GM21619 (cell line): ENCODE data around the gene ABCB9.
"Not testable (repeated sequence)": the region's sequence is repeated elsewhere in the genome, so short reads cannot be mapped to it uniquely, and the experiment has no call there.

Experiments
- ATAC-seq: cut with Tn5 transposase; IDR thresholded peaks from one replicate; pipeline ENCODE4 v1.9.1; 2021; ENCODE audit not compliant: unreplicated experiment

Gene ABCB9

GRCh38 chr12:122903693-122904034 is 62.6 kb downstream of the ABCB9 start:
- no peak for ATAC-seq

GRCh38 chr12:122902854-122903692 is 63.2 kb downstream of the ABCB9 start:
- ATAC-seq: no peak

DNA sequence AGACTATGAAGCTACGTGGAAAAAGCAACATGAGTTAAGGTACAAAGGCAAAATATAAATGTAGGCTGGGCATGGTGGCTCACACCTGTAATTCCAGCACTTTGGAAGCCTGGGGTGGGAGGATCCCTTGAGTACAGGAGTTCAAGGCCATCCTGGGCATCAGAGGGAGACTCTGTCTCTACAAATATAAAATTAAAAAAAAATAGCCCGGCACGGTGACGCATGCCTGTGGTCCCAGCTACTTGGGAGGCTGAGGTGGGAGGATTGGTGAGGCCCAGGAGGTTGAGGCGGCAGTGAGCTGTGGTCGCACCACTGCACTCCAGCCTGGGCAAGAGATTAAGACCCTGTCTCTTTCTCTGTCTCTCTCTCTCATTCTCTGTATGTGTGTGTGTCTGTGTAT is 66.4 kb downstream of the ABCB9 start:
- ATAC-seq: no peak

- ATAC-seq: no peak
Observed at GRCh38 chr12:122896662-122897061, 69.6 kb downstream of the ABCB9 start.

GRCh38 chr12:122895704-122896636 is 70.3 kb downstream of the ABCB9 start, which contains the start of gene VPS37B:
Gene VPS37B, minus strand, starts transcription at chr12:122896124. Its CDS starts 62 bp downstream, at chr12:122896062.
- ATAC-seq: peak; percentile 43

- ATAC-seq: no peak
Observed at GRCh38 chr12:122895320-122895703, 71.0 kb downstream of the ABCB9 start.

- no peak for ATAC-seq
Observed at GRCh38 chr12:122894193-122895121, 71.8 kb downstream of the ABCB9 start.

DNA sequence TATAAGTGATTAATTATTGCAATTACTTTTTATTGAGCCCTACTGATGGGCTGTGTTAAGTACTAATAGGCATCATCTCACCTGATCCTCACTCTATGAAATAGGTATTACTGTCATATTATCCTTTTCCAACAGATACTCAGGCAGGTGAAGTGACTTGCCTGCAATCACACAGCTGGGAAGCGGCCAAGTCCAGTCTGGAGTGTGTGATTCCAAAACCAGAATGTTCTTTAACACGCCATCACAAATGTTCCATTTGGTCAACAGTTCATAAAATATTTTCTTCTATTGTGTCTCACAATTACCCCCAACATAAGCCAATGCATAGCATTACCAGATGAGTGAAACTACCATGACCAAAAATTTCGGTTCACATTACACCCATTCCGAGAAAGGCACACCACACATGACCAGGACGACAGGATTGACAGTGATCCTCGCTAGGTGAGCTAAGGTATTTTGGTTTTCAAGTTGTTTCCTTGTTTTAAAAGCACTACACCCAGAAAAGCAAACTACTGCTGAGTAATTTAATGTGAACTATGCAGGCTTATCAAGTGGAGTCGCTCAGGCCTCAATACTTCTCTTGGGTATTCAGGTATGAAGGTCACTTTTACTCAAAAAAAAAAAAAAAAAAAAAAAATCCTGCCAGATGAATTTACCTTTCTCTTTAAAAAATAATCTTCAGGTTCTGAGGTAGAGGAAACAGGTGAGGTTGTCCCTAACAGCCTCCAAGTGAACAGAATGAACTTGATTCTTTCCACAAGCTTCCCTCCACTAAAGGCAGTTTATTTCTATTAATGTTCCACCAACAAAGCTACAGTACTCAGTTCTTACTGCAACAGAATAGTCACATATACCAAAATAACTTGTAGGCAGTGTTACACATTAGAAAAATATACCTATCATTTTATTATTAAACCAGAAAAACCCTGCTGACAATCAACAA is 72.8 kb downstream of the ABCB9 start:
- ATAC-seq: no peak

DNA sequence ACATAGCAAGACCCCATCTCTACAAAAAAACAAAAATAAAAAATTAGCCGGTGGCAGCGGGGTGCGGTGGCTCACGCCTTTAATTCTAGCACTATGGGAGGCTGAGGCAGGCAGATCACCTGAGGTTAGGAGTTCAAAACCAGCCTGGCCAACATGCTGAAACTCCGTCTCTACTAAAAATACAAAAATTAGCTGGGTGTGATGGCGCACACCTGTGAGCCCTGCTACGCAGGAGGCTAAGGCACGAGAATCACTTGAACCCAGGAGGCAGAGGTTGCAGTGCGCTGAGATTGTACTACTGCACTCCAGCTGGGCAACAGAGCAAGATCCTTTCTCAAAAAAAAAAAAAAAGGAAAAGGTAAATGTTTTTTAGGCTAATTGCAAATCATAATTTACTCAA is 73.5 kb downstream of the ABCB9 start:
- ATAC-seq: not testable (repeated sequence)

DNA sequence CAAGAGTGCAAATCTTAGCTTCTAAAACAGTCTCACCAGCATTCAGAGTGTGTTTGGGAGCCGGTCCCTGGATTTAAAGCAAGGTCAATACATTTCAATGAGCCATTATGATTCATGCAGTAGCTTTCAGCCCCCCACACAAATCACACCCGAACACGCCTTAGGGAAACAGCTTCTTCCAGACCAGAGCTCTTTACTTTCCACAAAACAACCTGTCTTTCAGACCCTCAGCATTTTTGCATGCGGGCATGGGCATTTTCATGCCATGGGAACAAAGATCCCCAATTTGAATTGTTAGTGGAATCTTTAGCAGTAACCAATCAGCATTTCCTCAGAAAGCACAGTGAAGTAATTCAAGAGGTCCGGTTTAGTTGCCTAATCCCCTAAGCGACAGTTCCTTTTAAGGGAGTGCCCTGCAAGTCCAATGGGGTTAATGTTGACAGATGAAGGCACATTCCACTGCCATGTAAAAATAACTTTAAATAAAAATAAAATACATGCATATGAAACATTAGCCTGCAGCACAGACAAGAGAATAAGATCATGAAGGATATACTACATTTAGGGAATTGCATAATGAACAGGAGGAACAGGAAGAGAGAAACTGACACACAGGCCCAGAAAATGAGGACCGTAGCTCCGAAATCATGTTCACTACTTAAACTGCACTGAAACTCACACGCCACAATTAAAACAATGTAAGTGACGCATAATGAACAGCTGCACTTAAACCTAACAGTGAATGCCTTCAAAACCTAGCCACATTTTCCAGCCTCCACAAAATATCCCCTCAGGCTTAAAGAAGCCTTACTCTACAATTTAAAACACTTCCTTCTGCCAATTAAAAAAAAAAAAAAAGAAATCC is 74.4 kb downstream of the ABCB9 start:
- ATAC-seq: no peak

DNA sequence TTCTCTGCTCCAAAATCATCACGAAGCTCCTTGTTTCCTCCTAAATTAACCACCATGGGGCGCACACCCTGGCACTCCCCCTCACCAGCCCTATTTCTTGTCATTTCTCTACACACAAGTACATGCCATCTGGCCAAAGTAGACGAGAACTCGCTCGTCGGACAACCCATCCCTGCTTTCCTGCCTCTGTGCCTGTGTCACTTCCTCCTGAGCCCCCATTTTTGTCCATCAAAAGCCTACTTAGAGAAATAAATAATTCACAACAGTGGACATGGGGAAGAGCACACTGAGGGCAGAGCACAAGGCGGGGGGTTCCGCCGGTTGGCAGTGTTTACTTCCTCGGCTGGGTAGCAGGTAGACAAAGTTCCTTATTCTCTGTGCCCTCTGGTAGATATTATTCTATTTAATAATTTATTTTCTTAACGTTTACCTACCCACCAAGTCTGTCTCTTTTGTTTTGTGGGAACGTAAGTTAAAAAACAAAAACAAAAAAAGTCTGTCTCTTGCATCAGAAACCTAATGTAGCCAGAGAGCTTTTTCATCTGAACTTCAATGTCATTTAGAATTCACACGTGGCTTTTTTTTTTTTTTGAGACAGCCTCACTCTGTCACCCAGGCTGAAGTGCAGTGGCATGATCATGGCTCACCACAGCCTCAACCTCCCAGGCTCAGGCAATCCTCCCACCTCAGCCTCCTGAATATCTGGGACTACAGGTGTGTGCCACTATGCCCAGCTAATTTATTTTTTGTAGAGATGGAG is 76.3 kb downstream of the ABCB9 start:
- ATAC-seq: no peak

GRCh38 chr12:122888232-122888752 is 78.0 kb downstream of the ABCB9 start:
- no peak for ATAC-seq

DNA sequence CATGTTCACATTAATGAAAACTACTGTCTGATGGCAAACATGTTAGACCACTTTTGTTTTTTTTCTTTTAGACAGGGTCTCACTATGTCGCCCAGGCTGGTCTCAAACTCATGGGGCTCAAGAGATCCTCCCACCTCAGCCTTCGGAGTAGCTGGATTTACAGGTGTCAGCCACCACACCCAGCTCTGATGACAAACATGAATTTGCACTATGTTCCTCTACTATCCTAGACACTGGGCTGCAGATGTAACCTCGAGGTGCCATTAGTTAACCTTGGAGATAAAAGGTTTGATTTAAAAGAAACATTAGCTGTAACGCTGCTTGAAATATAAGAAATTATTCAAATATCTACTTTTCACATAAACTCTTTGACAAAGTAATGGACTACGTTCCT is 78.4 kb downstream of the ABCB9 start:
- peak; percentile 2 for ATAC-seq

DNA sequence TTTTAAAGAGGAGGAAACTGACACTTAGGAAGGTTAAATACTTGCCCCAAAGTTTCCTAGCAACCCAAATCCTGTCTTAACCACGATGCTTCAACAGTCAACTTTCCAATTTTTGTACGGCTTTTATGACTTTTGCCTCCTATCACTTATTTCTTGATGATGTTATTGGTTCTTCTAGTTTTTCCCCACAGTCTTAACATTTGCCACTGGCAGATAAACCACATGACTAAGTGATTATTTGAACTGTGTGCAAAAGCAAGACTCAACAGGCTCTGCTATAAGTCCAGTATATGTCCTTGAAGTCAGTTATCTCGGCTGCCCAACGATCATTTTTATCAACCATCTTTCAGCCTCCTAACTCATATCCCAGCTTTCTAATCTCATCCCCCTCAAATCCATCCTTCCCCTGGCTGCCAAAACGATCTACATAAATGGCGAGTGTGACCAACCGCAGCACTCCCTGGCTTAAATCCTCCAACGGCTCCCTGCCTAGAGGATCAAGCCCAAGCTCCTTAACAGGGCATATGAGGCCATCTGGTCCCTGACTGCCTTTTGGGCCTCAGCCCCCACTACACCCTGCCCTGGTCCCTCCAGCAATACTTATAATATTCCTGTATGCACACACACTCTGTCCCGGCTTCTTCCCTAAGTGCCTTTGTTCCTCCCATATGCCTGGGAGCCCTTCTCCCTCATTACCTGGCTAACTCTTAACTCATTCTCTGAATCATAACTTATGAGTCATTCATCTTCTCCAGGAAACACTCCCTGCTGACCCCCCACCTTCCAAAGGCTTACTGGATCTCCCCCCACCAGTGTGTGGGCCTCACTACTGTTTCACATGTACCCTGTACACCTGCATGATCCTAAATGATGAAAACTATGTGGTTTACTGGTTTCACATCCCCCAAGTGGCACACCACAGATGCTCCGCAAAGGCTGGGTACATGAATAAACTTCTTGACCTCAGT is 79.1 kb downstream of the ABCB9 start:
- peak; percentile 74 for ATAC-seq

GRCh38 chr12:122886161-122886560 is 80.1 kb downstream of the ABCB9 start:
- ATAC-seq: no peak

DNA sequence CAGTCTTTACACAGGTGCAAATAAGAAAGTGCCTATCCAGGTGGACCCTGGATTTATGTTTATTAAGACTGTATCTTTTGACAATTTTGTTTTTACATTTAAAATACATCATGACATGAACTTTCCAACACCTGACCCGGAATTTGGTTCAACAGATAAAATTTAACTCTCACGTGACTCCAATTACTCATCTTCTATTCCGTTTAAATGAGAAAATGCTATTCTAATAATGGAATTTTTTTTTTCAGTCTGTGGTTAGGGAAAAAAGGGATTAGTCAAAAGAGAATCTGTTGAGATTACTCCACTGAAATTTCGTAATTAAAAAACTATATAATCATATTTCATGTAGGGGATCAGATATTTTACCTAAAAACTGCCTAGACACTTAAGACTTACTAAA is 81.4 kb downstream of the ABCB9 start:
- no peak for ATAC-seq
